Limb (tissue), 2 donors: ENCODE measurements around the gene CCDC178.
A peak's percentile ranks its signal among the peaks of the same experiment; 100 is the strongest.
"Not testable (repeated sequence)": the region's sequence is repeated elsewhere in the genome, so short reads cannot be mapped to it uniquely, and the experiment has no call there.

Source experiments
- DNase-seq, 2 donors: peaks; one replicate each; pipeline ENCODE4 v3.0.0-alpha.2; 2016; ENCODE audit errors: extremely low spot score in 2 of 2

Gene CCDC178

DNA sequence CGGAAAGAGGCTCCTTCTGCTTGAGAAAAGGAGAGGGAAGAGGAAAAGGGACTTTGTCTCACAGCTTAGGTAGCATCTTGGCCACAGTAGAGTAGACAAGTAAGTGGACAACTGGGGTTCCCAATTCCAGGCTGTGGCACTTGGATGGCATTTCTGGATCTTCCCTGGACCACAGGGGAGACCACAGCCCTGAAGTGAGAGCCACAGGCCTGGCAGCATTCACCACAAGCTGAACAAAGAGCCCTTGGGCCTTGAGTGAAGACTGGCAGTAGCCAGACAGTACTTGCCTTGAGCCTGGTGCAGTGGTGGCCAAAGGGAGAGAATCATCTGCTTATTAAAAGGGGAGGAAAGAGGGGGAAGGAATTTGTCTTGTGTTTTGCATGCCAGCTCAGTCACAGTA, 441.6 kb downstream of the CCDC178 start:
- no peak for DNase-seq

DNA sequence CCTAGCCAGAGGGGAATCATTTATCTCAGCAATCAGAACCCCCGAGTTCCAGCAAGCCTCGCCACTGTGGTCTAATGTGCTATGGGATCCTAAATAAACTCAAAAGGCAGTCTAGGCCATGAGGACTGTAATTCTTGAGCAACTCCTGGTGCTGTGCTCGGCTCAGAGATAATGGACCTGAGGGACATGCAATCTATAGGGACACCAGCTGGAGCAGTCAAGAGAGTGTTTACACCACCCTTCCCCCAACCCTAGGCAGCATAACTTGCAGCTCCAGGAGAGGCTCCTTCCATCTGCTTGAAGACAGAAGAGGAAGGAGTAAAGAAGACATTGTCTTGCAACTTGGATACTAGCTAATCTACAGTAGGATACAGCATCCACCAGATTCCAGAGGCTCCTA, 442.2 kb downstream of the CCDC178 start:
- DNase-seq, result no peak

DNA sequence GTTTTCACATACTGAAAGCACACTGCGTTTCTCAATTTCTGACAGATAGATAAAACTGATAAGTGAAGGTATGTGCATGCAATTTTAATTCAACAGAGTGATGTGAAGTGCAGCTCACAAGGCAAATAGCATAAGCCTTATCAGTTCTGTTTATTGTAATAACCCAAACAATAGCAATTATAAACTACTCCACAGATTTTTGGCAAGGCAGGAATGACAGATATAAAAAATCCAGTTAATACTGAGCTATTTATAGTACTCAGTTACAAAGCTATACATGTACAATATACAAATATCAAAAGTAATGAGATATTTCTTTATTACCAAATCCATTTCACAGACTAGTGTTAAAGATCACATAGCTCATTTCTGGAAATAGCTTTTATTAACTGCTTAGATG, 456.8 kb downstream of the CCDC178 start:
- no peak for DNase-seq

DNA sequence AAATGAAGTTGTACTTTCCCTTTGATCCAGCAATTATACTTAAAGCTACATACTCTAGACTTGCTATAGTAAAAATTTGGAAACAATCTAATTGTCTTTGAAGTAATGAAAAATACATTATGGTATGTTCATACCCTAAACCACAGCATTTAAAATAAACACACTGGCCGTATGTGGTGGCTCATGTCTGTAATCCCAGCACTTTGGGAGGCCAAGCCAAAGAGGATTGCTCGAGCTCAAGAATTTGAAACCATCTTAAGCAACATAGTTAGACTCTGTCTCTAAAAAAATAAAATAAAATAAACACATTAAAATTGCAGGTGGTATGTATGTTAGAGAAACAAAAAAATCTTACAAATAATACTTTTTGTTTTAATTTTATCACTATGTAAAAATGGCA, 459.6 kb downstream of the CCDC178 start:
- no peak for DNase-seq

DNA sequence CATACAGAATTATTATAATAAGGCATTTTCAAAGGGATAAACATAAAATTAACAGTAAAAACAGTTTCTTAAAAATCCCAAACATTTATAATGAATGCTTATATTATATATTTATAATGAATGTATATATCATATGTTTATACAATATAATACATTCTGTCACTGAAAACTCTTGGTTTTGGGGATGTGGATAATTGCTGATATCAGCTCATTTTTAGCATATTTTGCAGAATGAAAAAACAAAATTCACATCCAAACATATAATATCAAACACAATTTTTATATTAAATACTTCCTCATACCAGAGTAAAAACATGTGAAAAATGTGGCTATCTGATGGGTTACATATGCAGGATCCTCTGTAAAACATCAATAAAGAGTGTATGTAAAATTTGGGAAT, 465.0 kb downstream of the CCDC178 start:
- no peak for DNase-seq

DNA sequence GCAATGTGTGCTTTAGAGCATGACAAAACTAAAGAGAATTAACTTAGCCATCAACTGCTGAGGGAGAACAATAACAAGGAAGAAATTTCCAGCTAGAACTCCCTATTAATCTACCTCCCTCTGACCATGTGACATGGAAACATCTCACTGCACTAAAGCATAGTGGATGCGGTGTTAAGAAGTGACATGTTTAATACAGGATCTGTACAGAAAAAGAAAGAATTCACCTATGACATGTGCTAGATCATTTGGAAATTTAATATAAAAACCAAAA, 465.4 kb downstream of the CCDC178 start:
- no peak for DNase-seq

DNA sequence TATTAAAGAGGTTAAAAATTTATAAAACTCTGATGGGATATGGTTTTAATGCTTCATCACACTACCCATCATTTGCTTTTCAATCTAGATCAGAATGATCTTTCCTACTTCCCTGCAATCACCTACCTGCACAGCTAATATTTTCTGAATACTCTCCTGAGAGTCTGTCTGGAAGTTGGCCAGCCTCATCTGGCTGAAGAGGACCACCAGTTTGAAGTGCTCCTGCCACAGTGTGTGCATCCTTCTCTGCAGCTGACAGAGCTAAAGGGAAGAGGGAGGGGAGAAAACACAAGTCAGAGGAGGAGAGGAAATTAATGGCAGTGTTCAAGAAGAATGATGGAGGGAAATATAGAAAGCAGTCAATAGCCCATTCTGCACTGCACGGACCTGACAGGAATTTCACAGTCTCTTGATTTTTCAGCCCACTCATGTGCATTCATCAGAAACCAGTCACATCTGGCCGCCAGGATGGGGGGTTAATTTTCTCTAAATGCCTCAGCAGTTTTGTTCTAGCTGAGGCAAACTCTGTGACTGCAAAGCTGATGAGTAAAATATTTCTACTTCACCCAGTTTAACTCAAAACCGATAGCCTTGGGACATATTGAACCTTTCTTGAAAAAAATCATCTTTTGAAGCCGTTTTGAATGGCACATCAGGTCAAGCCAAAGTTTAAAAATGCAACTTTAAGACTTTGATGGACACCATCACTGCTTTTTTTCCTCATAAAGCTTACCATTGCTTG, 465.9 kb downstream of the CCDC178 start:
- DNase-seq, result no peak

DNA sequence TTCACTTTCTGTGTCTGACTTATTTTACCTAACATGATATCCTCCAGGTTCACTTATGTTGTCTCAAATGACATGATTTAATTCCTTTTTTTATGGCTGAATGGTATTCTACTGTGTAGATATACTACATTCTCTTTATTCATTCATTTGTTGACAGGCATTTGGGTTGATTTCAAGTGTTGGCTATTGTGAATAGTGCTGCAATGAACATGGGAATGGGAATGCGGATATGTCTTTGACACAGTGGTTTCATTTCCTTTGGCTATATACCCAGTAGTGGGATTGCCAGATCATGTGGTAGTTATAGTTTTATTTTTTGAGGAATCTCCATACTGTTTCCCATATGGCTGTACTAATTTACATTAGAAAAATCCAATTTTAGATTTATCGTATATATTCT, 472.3 kb downstream of the CCDC178 start:
- no peak for DNase-seq

DNA sequence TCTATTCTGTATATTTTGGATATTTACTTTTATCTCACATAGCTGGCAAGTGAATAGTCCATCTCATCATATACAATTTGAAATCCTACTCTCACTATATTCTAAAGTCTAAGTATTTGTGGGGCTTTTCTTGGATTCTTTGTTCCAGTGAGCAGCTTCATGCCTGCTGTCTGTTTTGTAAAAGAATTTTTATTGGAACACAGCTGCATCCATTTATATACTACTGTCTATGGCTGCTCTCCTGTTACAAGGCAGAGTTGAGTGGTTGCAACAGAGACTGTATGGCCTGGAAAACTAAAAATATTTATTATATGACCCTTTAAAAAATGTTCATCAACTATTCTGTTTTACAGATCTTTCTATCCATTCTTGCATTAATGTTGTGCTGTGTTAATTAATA, 474.4 kb downstream of the CCDC178 start:
- DNase-seq, result peak in 1 of 2 donors; percentile 59

DNA sequence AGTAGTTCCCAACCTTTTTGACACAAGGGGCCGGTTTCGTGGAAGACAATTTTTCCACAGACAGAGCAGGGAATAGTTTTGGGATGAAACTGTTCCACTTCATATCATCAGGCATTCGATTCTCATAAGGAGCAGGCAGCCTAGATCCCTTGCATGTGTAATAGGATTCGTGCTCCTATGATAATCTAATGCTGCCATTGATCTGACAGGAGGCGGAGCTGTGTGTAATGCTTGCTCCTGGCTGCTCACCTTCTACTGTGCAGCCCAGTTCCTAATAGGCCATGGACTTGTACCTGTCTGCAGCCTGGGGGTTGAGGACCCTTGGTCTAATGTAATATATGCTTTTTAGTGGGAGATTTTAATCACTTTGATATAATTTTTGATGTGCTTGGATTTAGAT, 479.0 kb downstream of the CCDC178 start:
- no peak for DNase-seq

DNA sequence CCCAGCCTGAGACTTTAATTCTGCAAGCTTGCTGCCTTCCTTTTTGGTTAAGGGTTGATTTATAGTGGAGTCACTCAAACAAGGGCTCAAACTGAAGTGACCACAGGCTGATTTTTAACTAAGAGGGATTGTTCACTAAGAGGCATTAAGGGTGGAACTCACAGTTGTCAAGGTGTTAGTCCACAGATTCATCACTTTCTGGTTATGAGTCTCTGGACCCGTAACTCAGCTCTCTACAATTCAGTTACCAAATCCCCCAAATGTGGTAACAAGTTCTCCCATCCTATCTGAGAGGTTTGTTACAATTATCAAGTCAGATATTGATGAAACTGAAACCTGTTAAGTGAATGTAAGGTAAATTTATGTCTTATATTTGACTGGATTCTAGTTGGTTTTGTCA, 481.8 kb downstream of the CCDC178 start:
- no peak for DNase-seq

DNA sequence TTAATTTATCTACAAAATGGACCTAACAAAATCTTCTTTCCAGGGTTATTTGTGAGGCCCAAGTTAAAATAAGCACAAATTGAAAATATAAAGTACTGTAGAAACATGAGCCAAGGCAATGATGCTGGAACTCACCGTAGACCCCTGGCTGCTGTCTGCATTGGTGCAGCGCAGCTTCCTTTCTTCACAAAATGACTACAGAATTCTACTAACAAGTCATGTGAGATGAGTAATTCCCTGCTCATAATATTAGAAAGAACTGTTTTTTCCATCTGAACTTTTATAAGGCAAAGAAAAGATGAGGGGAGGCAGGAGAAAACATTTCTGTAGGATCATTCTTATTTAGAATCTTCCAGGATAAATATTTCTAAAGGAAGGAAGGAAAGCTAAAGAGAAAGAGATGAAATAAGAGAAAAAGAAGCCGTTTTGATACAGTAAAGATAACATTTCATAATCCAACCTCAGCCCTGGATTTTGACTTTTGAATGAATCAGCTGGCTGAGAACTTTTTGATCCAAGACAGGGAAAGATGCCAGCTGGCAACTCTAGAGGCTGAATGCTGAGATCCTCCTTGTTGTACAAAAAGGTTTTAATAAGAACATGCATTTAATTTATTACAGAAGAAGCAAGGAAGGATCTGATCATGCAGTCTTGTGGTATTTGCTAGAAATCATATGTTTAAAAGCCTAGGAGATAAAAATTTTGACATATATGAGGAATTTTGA, 483.8 kb downstream of the CCDC178 start:
- DNase-seq, result peak in 1 of 2 donors; percentile 35

DNA sequence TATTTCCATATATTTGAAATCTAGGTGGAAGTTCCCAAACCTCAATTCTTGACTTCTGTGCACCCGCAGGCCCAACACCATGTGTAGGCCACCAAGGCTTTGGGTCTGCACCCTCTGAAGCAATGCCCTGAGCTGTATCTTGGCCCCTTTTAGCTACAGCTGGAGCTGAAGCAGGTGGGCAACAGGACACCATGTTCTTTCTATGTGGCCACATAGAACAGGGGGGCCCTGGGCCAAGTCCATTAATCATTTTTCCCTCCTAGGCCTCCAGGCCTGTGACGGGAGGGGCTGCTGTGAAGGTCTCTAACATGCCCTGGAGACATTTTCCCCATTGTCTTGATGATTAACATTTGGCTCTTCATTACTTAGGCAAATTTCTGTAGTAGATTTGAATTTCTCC, 488.2 kb downstream of the CCDC178 start:
- DNase-seq, result not testable (repeated sequence)

DNA sequence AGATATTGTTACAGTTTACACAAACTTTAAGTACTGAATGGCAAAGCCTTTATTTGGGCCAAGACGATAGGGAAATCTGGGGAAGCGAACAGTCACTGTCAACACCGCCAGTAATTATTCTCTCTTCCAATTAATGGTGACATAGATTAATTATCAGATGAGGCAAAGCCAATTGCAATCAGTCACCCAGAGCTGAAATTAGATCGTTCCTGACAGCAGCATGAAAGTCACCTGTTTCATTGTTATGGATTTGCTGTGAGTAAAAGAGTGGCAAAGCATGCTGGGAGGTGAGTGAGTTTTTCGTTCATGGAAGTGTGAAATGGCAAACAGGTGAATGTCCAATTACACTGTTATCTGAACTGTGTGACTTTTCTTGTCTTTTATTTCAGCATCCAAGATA, 502.9 kb downstream of the CCDC178 start:
- no peak for DNase-seq

DNA sequence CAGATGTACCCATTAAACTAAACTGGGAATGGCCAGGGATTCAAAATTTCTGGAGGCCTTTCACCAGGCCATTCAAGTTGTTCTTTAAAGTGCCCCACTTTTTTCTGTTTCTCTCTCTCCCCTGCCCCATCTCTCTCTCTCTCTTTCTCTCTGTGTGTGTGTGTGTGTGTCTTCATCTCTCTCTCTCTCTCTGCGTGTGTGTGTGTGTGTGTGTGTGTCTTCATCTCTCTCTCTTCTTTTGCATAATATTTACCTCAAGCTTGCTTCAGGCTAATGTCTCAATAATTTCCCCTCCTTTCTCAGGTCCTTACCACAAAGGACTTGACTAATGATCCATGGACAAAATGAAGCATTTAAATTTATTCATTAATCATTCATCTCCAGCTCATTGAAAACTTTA, 503.5 kb downstream of the CCDC178 start:
- no peak for DNase-seq

DNA sequence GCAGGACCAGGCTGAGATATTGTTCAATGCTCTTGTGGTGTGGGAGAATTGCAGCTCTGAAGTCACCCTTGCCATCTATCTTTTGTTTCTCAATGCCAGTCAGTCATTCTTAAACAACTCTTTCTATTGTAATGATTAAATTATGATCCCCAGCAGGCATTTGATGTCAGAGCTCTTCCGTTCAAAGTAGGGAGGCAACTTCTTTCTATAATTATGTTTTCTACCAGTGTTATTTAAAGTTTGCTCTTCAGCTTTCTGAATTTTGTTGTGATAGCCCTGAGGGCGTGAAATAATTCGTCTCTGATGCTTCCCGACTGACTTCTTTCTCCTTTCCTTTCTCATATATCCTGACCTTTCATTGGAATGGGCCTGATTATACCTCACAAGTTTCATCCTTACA, 506.3 kb downstream of the CCDC178 start:
- DNase-seq, result no peak

DNA sequence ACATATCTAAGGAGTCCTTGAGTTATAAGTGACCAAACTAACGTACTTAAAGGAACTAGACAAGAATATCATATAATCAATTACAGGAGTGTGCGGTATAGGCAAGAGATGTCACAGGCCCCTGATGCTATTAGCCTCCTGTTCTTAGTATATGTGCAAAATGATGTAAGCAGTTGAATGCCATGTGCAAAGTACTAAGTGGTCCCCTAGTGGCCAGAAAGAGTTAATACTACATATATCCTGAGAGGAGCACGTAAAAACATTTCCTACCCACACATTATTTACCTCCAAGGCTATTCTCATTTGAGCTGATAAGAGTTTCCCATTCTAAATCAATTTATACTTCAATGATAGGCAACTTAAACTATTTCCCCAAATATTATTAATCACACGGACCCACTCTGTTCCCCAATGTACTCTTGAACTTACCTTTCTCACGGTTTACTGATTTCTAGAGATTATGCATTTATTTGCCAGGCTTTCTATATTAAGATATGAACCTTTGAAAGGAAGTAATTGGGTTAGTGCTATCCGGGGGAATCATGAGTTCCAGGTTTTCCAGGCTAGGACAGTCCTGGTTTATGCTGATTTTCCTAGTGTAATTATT, 509.7 kb downstream of the CCDC178 start:
- DNase-seq, result peak in 1 of 2 donors; percentile 77

DNA sequence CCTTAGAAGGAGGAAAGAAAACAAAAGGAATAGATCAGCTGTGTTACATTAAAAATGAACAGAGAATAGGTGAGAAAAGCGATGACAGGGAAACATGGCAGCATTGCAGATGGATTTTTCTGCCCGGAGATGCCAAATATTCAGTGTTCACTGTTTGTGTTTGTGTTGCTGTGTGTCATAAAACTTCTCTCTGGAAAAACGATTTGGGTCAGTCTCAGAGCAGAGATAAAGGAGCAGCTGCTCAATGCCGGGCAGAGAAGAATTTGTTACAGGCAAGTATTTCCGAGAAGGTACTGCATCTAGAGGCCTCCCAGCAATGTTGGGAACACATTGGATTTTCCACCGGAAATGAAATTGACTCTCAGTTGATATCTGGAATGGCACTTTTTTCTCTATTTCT, 511.3 kb downstream of the CCDC178 start:
- no peak for DNase-seq

DNA sequence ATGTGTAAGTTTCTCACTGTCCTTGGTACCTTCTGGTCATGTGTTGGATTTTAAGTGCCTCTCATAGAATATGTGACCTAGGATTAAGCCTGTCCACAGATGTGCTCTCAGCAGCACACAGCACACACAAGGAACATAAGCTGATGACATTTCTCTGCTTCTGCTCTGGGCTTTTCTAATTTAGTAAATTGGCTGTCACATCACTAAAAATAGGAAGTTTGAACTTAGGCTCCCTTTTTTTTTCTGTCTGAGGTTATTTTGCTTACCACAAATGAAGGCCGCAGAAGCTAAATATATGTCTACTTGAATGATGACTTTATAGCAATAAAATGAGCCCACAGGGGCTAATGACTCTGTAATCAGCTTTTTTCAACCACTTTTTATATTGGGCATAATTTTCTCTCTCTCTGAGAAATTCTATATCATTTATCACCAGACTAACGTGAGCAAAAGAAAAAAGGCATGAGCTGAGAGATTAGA, 517.5 kb downstream of the CCDC178 start:
- no peak for DNase-seq

DNA sequence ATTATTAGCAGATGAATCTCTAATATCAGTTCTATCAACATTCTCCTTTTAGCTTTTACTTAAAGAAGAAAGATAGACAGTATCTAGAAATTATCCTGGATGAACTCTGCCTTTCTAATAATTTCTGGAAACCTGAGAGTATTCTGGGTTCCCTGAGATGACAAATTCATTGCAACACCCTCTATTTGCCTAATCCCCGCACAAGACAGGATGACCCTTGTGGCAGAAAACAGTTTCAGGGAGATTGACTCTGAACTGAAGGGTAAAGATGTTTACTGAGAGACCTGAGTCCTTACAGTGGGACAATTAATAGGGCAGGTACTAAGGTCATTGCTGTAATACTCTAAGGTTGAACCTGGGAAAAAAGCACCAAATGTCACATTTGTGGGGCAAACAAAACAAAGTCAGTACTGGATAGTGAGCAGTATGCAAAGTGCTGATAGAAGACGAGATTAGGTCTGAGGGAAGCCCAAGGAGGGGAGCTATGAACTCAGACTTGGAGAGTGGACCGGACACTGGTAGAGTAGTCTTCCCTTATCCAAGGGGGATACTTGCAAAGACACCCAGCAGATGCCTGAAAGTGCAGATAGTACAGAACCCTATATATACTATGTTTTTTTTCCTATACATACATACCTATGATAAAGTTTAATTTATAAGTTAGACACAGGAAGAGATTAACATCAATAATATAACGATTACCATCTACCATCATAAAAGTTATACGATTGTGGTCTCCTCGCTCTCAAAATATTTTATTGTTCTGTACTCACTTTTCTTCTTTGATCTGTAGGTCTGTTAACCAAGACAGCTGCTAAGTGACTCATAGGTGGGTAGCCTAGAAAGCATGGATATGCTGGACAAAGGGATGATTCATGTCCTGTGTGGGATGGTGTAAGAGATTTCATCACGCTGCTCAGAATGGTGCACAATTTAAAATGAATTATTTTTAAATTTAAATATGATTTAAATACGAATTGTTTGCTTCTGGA, 519.4 kb downstream of the CCDC178 start:
- DNase-seq, result no peak

DNA sequence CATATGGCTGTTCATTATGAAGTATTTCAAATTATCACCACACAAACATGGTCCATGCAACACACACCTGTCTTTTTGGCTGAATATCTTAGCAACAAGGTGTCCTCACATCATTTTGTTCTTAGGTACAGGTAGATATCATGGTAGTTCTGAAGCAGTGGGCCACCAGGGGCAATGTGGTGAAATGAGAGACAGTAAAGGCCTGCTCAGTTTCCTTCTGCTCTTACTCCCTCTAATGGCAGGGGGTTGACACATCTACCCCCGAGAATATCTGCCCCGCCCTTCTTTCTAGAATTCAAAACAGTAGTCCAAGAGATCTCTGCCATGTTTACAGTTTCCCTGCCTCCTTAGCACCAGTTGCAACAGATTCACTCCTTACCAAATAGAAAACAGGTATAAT, 520.7 kb downstream of the CCDC178 start:
- DNase-seq, result no peak
